A673 (cell line): ENCODE measurements around the gene TXNL4B.

Source experiments
- EZH2 ChIP-seq: fragments of 200-600 bp; sonication (generic); IDR thresholded peaks from 2 replicates; pipeline ENCODE4 v1.6.1; 2017; ENCODE audit warnings: borderline replicate concordance, low read depth, mild to moderate bottlenecking, mixed read lengths, antibody characterized with exemption, low read length; ENCODE audit not compliant: poor library complexity, severe bottlenecking
- TF ChIP-seq, protein P1 (sequence below): fragments of 300-800, 200-600 bp; sonication (generic); conservative IDR thresholded peaks from 2 replicates; pipeline ENCODE4 v1.5.1; 2017; ENCODE audit warnings: low read depth, mild to moderate bottlenecking, antibody characterized with exemption, low read length, moderate library complexity, mixed read lengths

DNA sequence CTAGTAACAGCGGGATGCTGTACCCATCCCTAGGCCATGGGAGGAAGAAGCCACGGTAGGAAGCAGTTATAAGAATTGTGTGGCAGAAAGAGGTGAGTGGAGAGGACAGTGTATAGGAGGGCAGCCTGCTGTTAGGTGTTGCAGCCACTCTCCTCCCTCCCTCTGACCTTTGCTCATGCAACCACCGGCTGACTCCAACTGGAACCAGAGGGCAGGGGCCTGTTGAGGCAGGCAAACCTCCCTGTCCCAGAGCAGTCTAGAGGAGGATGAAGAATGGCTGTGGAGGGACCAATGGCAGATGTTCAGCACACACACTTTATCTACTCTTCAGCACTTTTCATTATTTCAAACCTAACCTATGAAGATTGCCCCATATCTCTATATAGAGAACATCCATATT lies 2.2 kb downstream of the TXNL4B start:
- TF ChIP-seq EZH2 = no peak
- TF ChIP-seq, protein P1, sequence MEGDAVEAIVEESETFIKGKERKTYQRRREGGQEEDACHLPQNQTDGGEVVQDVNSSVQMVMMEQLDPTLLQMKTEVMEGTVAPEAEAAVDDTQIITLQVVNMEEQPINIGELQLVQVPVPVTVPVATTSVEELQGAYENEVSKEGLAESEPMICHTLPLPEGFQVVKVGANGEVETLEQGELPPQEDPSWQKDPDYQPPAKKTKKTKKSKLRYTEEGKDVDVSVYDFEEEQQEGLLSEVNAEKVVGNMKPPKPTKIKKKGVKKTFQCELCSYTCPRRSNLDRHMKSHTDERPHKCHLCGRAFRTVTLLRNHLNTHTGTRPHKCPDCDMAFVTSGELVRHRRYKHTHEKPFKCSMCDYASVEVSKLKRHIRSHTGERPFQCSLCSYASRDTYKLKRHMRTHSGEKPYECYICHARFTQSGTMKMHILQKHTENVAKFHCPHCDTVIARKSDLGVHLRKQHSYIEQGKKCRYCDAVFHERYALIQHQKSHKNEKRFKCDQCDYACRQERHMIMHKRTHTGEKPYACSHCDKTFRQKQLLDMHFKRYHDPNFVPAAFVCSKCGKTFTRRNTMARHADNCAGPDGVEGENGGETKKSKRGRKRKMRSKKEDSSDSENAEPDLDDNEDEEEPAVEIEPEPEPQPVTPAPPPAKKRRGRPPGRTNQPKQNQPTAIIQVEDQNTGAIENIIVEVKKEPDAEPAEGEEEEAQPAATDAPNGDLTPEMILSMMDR = no peak
